Effector memory CD4-positive, alpha-beta T cell (primary cell): ENCODE data around the gene RAD9A.

Experiments
- DNase-seq, 3 donors: peaks; one replicate each; pipeline ENCODE4 v3.0.0-alpha.2; 2020
- H3K27ac ChIP-seq: 2 replicates; pipeline ENCODE4 v1.7.0; 2013; ENCODE audit warnings: mild to moderate bottlenecking, low read length, moderate library complexity; ENCODE audit not compliant: insufficient read depth, poor library complexity, severe bottlenecking
- H3K27me3 ChIP-seq: replicated peaks from 2 replicates; pipeline ENCODE4 v1.7.0; 2013; ENCODE audit warnings: mild to moderate bottlenecking, low read length; ENCODE audit not compliant: insufficient read depth, control insufficient read depth, poor library complexity, severe bottlenecking
- H3K36me3 ChIP-seq: 2 replicates; pipeline ENCODE4 v1.7.0; 2013; ENCODE audit warnings: mild to moderate bottlenecking, low read length, moderate library complexity; ENCODE audit not compliant: control insufficient read depth, insufficient read depth
- H3K4me1 ChIP-seq: 2 replicates; pipeline ENCODE4 v1.7.0; 2013; ENCODE audit warnings: low read length, mild to moderate bottlenecking; ENCODE audit not compliant: control insufficient read depth, insufficient read depth, poor library complexity, severe bottlenecking
- H3K4me3 ChIP-seq: 2 replicates; pipeline ENCODE4 v1.7.0; 2013; ENCODE audit warnings: low read length, low read depth, mild to moderate bottlenecking; ENCODE audit not compliant: insufficient read depth, poor library complexity, severe bottlenecking
- H3K9me3 ChIP-seq: 2 replicates; pipeline ENCODE4 v1.7.0; 2013; ENCODE audit warnings: mild to moderate bottlenecking, low read length, moderate library complexity; ENCODE audit not compliant: control insufficient read depth

Gene RAD9A

GRCh38 chr11:67357831-67358670 is 33.7 kb upstream of the RAD9A start:
- Histone ChIP-seq H3K9me3 (no peaks in the 10 kb centered on the region), H3K4me1 (peaks cover 26% of the 10 kb centered on the region), H3K27me3 (no peaks in the 10 kb centered on the region), H3K36me3 (no peaks in the 10 kb centered on the region), H3K27ac (no peak overlapping the region), H3K4me3 (no peak overlapping the region)
- no peak for DNase-seq

GRCh38 chr11:67364169-67364568 is 27.6 kb upstream of the RAD9A start:
- H3K4me1 ChIP-seq: peaks cover 30% of the 10 kb centered on the region
- no peaks in the 10 kb centered on the region for H3K27me3 ChIP-seq

GRCh38 chr11:67364783-67365722 is 26.7 kb upstream of the RAD9A start:
- Histone ChIP-seq H3K27me3 (no peaks in the 10 kb centered on the region), H3K9me3 (no peaks in the 10 kb centered on the region), H3K27ac (no peak overlapping the region), H3K4me3 (no peak overlapping the region), H3K4me1 (peaks cover 39% of the 10 kb centered on the region), H3K36me3 (no peaks in the 10 kb centered on the region)
- no peak for DNase-seq

More at GRCh38 chr11:67364169-67364568, 27.6 kb upstream of the RAD9A start:
- no peak overlapping the region for H3K27ac ChIP-seq
- H3K36me3 ChIP-seq: no peaks in the 10 kb centered on the region
- no peak overlapping the region for H3K4me3 ChIP-seq
- DNase-seq: no peak
- H3K9me3 ChIP-seq: no peaks in the 10 kb centered on the region

- Histone ChIP-seq H3K27ac (no peak overlapping the region), H3K36me3 (no peaks in the 10 kb centered on the region), H3K27me3 (no peaks in the 10 kb centered on the region), H3K4me1 (peaks cover 47% of the 10 kb centered on the region), H3K4me3 (no peak overlapping the region), H3K9me3 (no peaks in the 10 kb centered on the region)
- no peak for DNase-seq
Measured at GRCh38 chr11:67365736-67366444, 25.9 kb upstream of the RAD9A start.

- no peak for DNase-seq
- H3K27ac ChIP-seq: no peak overlapping the region
- H3K36me3 ChIP-seq: no peaks in the 10 kb centered on the region
- H3K4me1 ChIP-seq: peaks cover 54% of the 10 kb centered on the region
- H3K27me3 ChIP-seq: no peaks in the 10 kb centered on the region
- H3K4me3 ChIP-seq: no peak overlapping the region
- no peaks in the 10 kb centered on the region for H3K9me3 ChIP-seq
Measured at GRCh38 chr11:67366546-67366945, 25.2 kb upstream of the RAD9A start.

GRCh38 chr11:67366961-67367760 is 24.6 kb upstream of the RAD9A start:
- Histone ChIP-seq H3K27ac (no peak overlapping the region), H3K4me3 (no peak overlapping the region), H3K27me3 (no peaks in the 10 kb centered on the region), H3K9me3 (no peaks in the 10 kb centered on the region), H3K4me1 (peaks cover 60% of the 10 kb centered on the region), H3K36me3 (no peaks in the 10 kb centered on the region)
- no peak for DNase-seq

- H3K4me3 ChIP-seq: no peak overlapping the region
- H3K9me3 ChIP-seq: no peaks in the 10 kb centered on the region
- H3K36me3 ChIP-seq: no peaks in the 10 kb centered on the region
- no peaks in the 10 kb centered on the region for H3K27me3 ChIP-seq
- DNase-seq: no peak
- no peak overlapping the region for H3K27ac ChIP-seq
- H3K4me1 ChIP-seq: peaks cover 62% of the 10 kb centered on the region
Measured at GRCh38 chr11:67367761-67368227, 24.0 kb upstream of the RAD9A start.

GRCh38 chr11:67368621-67369020 is 23.2 kb upstream of the RAD9A start:
- H3K4me3 ChIP-seq: no peak overlapping the region
- H3K27me3 ChIP-seq: no peaks in the 10 kb centered on the region
- no peaks in the 10 kb centered on the region for H3K36me3 ChIP-seq
- H3K9me3 ChIP-seq: no peaks in the 10 kb centered on the region
- H3K27ac ChIP-seq: no peak overlapping the region
- peaks cover 62% of the 10 kb centered on the region for H3K4me1 ChIP-seq
- DNase-seq: no peak

GRCh38 chr11:67369275-67369674 is 22.5 kb upstream of the RAD9A start:
- Histone ChIP-seq H3K9me3 (no peaks in the 10 kb centered on the region), H3K27ac (no peak overlapping the region), H3K27me3 (no peaks in the 10 kb centered on the region), H3K4me1 (peaks cover 64% of the 10 kb centered on the region), H3K36me3 (no peaks in the 10 kb centered on the region), H3K4me3 (no peak overlapping the region)
- no peak for DNase-seq
